CD4-positive, alpha-beta T cell treated with Interleukin-2 at 100 ng/mL for 4 hours (primary cell): ENCODE measurements around the gene KCTD5.

Source experiments
- DNase-seq: peaks from one replicate; pipeline ENCODE4 v3.0.0-alpha.2; 2020; ENCODE audit warnings: low spot score

KCTD5 gene

DNA sequence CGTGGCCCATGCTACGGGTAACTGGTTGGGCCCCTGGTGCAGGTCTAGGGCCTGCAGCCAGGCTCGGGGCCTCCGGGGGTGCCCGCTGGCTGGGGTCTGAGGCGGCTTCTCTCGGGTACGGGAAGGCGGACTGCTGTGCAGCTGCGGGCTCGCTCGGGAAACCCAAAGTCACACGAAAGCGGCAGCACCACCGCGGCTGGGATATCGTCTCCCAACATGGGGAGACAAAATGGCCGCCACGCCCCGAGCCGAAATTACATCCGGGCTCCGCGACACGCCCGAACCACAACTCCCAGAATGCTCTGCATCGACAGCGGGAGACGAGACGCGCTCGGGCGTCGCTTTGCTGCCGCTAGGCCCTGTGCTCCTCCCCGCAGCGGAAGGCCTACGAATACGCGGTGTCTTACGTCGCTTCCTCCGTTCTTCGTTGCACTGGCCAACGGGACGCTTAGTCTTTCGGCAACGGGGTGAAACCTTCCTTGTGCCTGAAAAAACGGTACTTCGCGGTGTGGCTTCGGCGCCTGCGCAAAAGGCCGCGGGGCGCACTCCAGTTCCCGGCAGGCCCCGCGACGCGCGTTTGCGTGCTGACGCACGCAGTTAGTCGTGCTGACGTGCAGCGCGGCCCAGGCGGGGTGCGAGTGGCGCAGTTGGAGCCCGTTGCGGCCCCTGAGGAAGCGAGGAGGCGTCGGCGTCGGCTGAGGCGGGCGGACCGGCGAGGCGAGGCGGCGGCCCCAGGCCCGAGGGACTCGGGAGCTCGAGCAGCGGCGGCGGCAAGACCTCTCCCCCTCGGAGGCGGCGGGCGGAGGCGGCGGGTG lies 69.9 kb downstream of the KCTD5 start, which contains the start of gene SRRM2:
TSS of gene SRRM2 (plus strand) at position 604 of the 815 bp plus-strand sequence. CDS start 3,727 bp downstream, outside the sequence.
- peak; percentile 95 for DNase-seq

DNA sequence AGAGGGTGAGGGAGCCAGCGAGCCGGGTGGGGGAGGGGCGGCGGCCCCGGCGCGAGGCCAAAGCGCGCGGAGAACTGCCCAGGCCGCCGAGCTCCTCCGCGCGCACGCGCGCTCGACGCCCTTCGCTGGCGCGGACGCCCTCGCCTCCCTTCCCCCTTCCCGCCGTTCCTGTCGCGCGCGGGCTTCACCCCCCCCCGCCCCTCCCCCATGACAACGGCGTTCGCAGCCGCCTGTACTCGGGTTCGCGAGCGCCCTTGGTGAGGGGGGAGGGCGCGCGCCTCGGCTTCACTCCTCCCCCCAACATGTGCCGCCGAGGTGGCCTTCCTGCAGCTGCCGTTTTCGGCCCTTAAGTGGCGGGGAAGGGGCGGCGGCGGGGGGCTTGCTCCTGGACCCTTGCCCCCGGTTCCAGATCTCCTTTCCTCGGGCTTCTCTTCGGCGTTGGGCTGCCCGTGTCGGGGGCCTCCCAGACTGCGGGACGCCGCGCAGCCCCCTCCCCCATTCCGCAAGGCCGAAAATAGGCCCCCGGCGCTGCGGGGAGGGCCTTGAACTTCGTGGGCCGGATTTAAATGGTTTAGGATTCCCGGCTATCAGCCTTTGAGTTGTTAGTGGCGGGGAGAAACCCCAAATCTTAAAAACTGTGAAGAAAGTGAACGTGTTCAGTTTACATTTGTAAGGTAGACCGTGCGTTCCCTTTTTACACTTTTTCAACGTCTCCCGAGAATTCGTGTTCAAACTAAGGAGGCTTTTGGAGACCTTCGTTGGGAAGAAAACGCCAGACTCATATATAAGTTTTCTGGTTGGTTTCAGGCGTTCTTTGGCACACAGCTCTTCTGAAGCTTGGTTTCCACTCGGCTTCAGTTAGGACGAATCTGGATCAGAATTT lies 70.8 kb downstream of the KCTD5 start:
- DNase-seq, result no peak

DNA sequence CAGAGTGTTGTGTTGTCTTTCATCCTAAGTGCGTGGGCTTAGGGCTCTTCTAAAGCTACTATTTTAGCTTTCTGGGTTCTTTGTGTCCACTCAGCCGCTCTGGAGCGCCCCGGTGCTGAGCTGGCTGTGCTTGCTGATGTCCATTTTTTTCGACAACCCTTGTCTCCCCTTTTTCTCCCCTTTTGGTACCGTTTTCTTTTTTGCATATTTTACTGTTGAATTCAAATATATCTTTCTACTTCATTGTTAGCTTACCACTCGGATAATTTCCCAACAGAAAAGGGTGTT lies 71.4 kb downstream of the KCTD5 start:
- no peak for DNase-seq

DNA sequence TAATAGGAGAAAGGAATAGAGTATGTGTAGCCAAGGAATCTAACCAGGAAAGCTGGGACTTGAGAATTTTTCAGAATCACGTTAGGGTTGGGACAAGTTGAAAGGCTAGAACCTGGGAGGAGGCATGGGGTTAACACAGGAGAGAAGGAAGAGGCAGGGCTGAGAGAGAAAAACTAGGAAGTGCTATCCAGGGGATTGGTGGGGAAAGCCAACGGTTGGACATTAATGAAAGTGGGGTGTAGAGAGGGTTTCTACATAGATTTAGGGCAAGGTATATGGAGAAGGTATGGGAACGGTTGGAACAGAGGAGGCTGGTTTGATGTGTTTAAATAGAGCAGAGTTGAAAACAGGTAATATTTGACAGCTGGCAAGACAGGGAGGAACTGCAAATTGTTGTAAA lies 72.8 kb downstream of the KCTD5 start:
- no peak for DNase-seq

DNA sequence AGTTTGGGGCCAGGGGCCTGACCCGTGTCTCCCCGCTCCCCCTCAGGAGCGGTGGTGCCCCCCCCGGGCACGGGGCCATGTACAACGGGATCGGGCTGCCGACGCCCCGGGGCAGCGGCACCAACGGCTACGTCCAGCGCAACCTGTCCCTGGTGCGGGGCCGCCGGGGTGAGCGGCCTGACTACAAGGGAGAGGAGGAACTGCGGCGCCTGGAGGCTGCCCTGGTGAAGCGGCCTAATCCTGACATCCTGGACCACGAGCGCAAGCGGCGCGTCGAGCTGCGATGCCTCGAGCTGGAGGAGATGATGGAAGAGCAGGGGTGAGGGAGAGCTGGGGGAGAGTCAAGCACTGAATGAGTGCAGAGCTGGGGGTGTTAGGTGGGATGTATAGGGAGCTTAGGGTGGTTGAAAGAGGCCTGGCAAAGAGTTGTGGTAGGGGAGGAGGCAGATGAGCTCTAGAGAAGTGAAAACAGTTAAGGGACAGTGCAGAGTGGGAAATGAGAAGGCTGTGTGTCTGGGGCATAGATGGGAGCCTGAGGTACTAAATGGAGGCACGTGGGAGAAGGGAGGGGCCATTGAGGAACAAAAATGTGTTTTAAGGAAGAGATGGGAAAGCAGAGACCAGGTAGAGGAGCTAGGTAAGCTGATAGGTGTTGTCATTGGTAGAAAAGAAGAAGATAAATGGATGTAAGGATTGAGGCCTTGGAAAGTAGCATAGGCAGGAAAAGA lies 74.1 kb downstream of the KCTD5 start:
- no peak for DNase-seq

DNA sequence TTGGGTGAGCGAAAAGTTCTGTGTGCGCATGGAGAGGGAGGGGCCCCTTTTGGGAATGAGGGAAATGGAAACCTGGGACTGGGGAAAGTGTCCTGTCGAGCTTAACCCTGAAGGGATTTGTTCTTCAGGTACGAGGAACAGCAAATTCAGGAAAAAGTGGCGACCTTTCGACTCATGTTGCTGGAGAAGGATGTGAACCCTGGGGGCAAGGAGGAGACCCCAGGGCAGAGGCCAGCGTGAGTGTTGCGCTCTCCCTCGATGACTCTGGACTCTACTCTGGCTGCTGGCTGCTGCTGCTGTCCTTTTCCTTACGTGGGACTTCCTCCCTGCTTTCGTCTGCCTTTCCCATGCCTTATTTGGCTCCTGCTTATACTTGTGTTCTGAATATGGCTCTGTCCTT lies 75.0 kb downstream of the KCTD5 start:
- DNase-seq, result no peak
